Cardiac muscle cell (in vitro differentiated cells and primary cell): ENCODE data around the gene LCN2. TPM values are rescaled to one million over a fixed set of nuclear protein-coding genes. Genes with fewer than 3 reads are reported as not detected.

Experiments
- DNase-seq, 2 donors: peaks; one replicate each; pipeline versions ENCODE4 v3.0.0 to v3.0.0-alpha.2; 2010 to 2017; ENCODE audit warnings: low read depth in 1 of 2, low spot score in 1 of 2
- H3K27ac ChIP-seq: fragments of 200-600 bp; sonication (generic); 2 replicates; pipeline ENCODE4 v1.5.1; 2016
- H3K27me3 ChIP-seq: fragments of 200-600 bp; sonication (generic); 2 replicates; pipeline ENCODE4 v1.6.0; 2016; ENCODE audit warnings: control low read depth
- H3K36me3 ChIP-seq: fragments of 200-600 bp; sonication (generic); 2 replicates; pipeline ENCODE4 v1.5.1; 2016; ENCODE audit warnings: control low read depth
- H3K4me1 ChIP-seq: fragments of 200-600 bp; sonication (generic); 2 replicates; pipeline ENCODE4 v1.8.1; 2017; ENCODE audit warnings: low read depth, mild to moderate bottlenecking, mixed run types
- H3K4me3 ChIP-seq: fragments of 200-600 bp; sonication (generic); 2 replicates; pipeline ENCODE4 v1.5.1; 2016; ENCODE audit warnings: mild to moderate bottlenecking
- H3K9me3 ChIP-seq: fragments of 200-600 bp; sonication (generic); 2 replicates; pipeline ENCODE4 v1.5.1; 2017; ENCODE audit warnings: low read depth, mild to moderate bottlenecking, control low read depth
- CTCF ChIP-seq: IDR thresholded peaks from 2 replicates; pipeline ENCODE4 v1.5.1; 2012; ENCODE audit warnings: low read depth, mild to moderate bottlenecking, low read length
- polyA plus RNA-seq: library from polyadenylated mRNA; unstranded; fragments of >200 nt; fragmentation: Nextera tagmentation; extraction: Ambion mirVana; gene quantifications from 2 replicates; pipeline ENCODE4 v1.2.1, GENCODE V29; 2016
- total RNA-seq: library from RNA; depleted of rRNA; stranded (reverse); fragments of >200 nt; gene quantifications from 2 replicates; pipeline ENCODE4 v1.2.3, GENCODE V29; 2016

LCN2 gene
- total and polyA plus RNA-seq, 2 experiments from 2014 or later, result not detected

- no peaks in the 10 kb centered on the region for H3K4me1 ChIP-seq
- H3K27ac ChIP-seq, result no peak overlapping the region
- H3K4me3 ChIP-seq, result no peak overlapping the region
- peaks cover 29% of the 10 kb centered on the region for H3K36me3 ChIP-seq
- no peaks in the 10 kb centered on the region for H3K9me3 ChIP-seq
- H3K27me3 ChIP-seq, result no peaks in the 10 kb centered on the region
- TF ChIP-seq CTCF, result no peak
- DNase-seq, result no peak
These were observed 14.5 kb downstream of the LCN2 start for GRCh38 chr9:128163523-128164306.

- Histone ChIP-seq H3K27ac (peak overlapping the region; percentile 54), H3K27me3 (no peaks in the 10 kb centered on the region), H3K9me3 (no peaks in the 10 kb centered on the region), H3K4me3 (no peak overlapping the region), H3K4me1 (no peaks in the 10 kb centered on the region), H3K36me3 (peaks cover 35% of the 10 kb centered on the region)
- no peak for TF ChIP-seq CTCF
- DNase-seq, result no peak
These were observed 15.1 kb downstream of the LCN2 start for GRCh38 chr9:128164307-128164885.

GRCh38 chr9:128166169-128166568 is 16.9 kb downstream of the LCN2 start:
- no peaks in the 10 kb centered on the region for H3K27me3 ChIP-seq
- no peaks in the 10 kb centered on the region for H3K4me1 ChIP-seq
- no peak for DNase-seq
- H3K4me3 ChIP-seq, result no peak overlapping the region
- no peak overlapping the region for H3K27ac ChIP-seq
- no peaks in the 10 kb centered on the region for H3K9me3 ChIP-seq
- no peak for TF ChIP-seq CTCF
- H3K36me3 ChIP-seq, result peaks cover 47% of the 10 kb centered on the region

GRCh38 chr9:128167209-128167608 is 18.0 kb downstream of the LCN2 start:
- DNase-seq, result no peak
- H3K4me1 ChIP-seq, result no peaks in the 10 kb centered on the region
- no peak for TF ChIP-seq CTCF
- peaks cover 47% of the 10 kb centered on the region for H3K36me3 ChIP-seq
- H3K9me3 ChIP-seq, result no peaks in the 10 kb centered on the region
- H3K4me3 ChIP-seq, result no peak overlapping the region
- H3K27ac ChIP-seq, result no peak overlapping the region
- H3K27me3 ChIP-seq, result no peaks in the 10 kb centered on the region

GRCh38 chr9:128168731-128169308 is 19.6 kb downstream of the LCN2 start:
- DNase-seq, result no peak
- H3K4me1 ChIP-seq, result no peaks in the 10 kb centered on the region
- no peak overlapping the region for H3K27ac ChIP-seq
- no peak overlapping the region for H3K4me3 ChIP-seq
- TF ChIP-seq CTCF, result no peak
- H3K27me3 ChIP-seq, result no peaks in the 10 kb centered on the region
- peaks cover 51% of the 10 kb centered on the region for H3K36me3 ChIP-seq
- H3K9me3 ChIP-seq, result no peaks in the 10 kb centered on the region
